Stimulated activated CD8-positive, alpha-beta memory T cell treated with anti-CD3 and anti-CD28 coated beads, Interleukin-15, amount 100 ng/mL, for 4 hours (primary cell): ENCODE measurements around the gene EEIG1.

ENCODE experiments used
- DNase-seq, 2 donors: peaks; one replicate each; pipeline ENCODE4 v3.0.0-alpha.2; 2020; ENCODE audit warnings: low read depth in 2 of 2

Gene EEIG1

DNA sequence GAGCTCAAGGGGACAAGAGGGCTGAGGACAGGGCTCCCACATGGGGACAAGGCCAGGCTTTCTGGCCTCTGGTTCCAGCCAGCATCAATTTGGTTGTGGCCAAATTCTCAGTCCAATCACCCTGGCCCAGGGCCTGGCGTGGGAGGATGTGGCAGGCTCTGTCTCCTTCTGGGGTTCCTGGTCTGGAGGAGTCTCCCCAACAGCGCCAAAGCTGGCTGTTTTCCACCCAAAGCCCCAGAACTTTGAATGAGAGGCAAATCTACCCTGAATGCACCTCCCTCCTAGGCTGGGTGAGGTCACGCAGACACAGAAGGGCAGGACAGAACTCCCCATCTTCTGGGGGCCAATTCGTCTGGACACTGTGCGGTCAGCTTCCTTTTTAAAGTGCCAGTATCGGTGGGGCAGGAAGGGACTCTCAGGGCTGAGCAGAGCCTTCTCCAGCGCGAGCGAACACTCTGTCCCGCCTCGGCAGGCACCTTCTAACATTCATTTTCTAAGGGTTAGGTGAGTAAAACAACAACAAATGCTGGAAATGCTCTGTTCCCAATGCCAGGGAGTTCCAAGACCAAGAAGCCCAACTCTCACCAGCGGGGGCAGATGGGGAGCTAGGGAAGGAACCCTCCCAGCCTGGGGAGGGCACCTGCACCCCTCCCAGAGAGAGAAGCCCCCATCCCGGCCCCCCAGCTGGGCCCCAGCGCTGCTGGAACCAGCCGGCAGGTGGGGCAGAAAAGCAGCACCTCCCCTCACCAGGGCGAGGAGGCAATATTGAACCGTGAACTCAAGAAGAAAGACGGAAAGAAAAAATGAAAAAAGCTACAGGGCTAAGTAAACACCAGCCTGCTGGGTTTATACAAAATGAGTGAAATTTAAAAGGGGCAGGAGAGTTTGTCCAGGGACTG lies 39.5 kb downstream of the EEIG1 start:
- DNase-seq, result no peak

DNA sequence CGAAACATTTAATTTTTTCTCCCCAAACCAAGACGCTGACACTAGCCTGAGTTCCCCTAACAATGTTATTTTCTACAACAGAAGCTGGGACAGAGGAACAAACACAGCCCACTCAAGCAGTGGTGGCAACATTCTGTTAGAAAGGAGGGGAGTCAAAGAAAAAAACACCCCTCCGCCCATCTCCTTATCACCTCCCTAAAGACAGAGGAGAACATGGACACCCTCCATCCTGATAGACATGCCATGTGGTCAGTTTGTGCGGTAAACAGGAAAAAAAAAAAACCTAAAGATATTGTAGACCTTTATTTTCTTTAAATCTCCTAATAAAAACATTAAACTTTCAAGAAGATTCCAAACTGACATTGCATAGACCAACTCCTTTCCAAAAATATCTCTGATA lies 40.2 kb downstream of the EEIG1 start:
- no peak for DNase-seq

DNA sequence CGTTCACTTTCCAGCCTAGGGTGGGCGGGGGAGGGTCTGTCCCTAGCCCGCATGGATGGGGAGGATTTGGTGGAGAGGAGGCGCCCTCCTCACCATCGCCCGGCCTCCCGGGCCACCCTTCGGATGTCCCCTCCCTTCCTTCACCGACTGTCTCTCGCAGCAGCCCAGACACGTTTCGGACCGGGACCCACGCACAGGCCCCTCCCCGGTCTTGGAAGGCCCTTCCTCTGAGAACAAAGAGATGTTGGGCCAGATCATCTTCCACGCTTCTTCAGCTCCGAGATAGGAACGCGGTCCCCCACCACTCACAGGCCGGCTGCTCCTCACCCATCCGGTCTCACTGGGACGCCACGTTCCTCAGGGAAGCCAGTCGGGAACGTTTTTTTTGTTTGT lies 42.5 kb downstream of the EEIG1 start:
- no peak for DNase-seq

DNA sequence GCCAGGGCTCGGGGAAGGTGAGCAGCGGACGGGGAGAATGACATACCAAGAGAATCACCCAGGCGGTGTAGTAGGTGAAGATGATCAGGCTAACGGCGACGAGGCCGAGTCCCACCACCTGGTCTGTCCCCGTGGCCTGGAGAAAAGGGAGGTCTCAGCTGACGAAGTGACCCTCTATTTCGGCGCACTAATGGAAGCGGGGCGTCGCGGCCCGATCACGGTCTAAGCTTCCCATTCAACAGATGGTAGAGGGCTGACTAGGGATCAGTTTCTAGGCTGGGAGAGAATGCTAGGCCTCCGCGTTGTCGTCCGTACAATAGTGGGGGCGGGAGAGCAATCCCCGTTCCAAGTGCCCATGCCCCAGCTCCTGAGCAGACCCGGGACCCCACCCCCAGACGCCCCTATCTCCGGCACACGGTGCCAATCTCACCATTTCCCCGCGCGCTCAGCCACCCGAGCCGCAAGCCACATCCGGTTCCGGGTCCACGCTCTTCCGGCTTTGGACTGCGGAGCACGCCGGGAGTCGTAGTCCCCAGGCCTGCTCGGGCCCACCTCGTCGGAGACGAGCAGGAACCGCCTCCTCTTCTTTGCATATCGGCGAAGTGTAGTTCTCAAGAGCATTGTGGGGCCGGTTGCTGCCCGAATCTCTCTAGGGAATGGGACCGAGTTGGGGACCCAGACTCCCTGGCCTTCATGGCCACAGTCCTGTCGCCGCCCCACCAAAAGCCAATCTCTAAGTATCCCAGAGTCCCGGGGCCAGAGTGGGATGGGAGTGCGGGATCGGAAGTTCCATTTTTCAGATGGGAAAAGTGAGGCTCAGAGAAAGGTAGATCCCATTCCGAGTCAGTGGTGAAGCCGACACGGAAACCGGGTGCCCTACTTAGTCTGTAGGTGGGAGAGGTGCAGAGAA lies 43.1 kb downstream of the EEIG1 start, which contains the start of gene DPM2:
TSS of gene DPM2 (minus strand) at position 467 of the 910 bp plus-strand sequence. CDS start at position 433, 34 bp downstream.
- DNase-seq, result peak; percentile 72 to 73

DNA sequence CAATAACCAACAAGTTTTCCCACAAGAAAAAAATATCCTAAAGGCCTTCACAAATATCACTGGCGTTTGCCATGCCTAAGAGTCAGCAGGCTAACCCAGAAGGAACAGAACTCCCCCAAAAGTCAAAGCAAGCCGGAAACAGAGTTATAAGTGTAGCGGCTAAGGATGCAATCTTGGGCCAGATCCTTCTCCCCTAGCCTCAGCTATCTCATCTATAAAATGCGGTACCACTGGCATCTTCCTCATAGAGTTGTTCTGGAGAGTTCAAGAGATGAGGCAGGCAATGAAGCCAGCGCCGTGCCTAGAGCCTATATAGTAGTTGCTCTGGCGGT lies 43.8 kb downstream of the EEIG1 start:
- DNase-seq, result no peak

DNA sequence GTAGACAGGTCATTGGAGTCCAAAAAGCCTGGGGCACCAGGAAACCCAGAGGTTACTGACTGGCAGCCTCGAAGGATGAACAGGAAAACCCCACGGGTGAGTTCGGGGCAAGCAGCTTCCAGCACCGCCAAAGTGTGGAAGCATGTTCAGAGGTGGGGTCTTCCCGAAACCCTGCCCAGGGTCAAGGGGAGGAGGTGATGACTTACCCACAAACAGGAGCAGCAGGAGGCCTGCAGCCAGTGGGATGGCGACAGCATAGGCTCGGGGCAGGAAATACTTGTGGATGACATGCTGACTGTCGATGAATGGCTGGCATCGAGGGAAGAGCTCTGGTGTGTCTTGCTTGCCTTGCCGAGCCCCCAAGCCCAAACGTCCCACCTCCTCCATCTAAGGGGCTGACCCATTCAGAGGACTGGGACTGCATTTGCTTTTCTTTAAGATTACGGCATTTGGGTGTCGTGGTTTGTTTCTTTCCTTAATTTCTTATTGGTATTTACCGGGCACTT lies 44.4 kb downstream of the EEIG1 start:
- DNase-seq, result no peak

DNA sequence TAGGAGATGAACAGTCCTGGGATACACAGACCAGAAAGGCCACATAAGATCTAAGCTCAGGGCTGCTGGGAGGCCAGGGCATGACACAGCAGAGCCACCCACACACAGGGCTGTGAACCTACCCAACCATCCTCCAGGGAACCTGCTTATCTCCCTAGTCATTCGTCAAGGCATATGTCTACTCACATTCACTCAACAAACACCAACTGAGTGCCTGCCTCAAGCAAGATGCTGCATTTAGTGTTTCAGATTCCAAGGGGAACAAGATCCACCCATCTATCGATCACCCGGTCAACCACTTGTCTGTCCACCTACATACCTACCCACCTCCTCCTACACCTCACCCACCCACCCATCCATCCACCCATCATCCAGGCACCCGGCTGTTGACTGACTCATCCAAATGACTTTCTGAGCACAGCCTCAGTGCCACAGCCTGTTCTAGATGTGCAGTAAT lies 45.0 kb downstream of the EEIG1 start:
- peak in 1 of 2 donors; percentile 29 for DNase-seq

DNA sequence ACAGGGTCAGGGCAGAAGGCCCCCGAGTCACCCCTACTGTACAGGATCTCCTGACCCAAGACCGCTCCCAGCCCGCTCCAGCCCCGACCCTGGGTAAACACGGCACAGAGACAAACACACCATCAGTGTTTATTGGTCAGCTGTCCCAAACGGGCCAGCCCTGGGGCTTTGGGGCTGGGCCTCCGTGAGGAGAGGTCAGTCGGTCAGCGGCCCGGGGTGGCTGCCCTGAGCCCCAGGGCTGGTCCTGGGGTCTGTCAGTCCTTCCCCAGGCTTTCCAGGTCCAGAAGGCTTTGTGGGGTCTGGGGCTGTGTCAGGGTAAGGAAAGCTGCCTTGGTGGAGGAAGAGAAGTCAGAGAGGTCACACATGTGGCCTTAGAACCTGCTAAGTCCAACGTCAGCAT lies 45.8 kb downstream of the EEIG1 start:
- no peak for DNase-seq

DNA sequence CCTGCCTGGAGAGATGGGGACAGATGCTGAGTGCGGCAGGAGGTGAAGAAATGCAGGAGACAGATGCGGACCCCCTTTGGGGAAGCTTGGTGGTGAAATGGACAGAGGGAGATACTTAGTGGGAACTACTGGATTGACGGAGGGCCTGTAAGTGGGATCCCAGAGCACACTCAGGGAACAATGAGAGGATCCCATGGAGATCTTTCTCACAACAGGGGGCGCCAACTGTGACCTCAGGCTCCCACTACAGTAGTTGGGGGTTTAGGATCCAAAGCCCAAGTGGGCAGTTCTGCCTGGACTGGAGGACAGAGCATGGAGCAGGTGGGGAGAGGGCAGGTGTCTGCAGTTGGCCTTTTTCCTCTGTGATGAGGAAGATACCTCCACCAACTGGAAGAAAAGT lies 46.5 kb downstream of the EEIG1 start:
- no peak for DNase-seq

DNA sequence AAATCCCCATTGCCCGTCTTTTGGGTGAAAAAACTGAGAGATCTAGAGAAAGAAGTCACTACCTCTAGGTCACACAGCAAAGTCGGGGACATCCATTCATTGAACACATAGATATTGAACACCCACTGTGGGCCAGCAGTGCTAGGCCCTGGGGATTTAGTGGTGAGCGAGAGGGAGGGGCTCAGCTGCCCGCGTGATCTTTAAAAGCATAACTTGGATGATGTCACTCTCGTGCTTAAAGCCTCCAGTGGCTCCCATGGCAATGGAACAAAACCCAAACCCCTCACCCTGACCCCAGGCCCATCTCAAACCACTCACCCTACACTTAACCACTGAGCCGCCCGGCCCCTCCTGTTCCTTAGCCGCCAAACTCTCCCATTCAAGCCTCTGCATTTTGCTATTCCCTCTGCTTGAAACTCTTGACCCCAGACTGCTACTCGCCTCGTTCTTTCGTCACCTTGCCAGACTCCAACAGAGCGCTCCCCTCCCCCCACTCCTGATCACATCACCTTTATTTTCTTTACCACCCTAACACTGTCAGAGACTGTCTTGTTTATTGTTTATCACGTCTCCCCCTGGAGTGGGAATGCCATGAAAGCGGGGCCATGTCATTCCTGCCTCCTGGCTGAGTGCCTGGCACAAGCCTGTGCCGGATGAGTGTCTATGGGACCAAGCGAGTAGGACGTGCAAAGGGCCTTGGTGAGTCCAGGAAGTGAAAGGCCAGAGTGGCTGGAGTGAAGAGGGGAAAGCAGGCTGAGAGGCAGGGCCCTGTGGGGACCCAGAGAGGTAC lies 49.5 kb downstream of the EEIG1 start:
- no peak for DNase-seq
